Pancreas (tissue), 10 donors: ENCODE measurements around the gene TTF2. TPM values are rescaled to one million over a fixed set of nuclear protein-coding genes. Genes with fewer than 3 reads are reported as not detected.
A peak's percentile ranks its signal among the peaks of the same experiment; 100 is the strongest.
"Not testable (repeated sequence)": the region's sequence is repeated elsewhere in the genome, so short reads cannot be mapped to it uniquely, and the experiment has no call there.

Source experiments
- ATAC-seq, 4 donors: fragments of 200-7000 bp; cut with Tn5 transposase; one replicate each; pipeline versions ENCODE4 v1.8.0 to v1.9.1; 2020; ENCODE audit warnings: mild to moderate bottlenecking in 4 of 4, moderate library complexity in 4 of 4
- DNase-seq, 6 donors: peaks; one replicate each; pipeline ENCODE4 v3.0.0-alpha.2; 2020
- FAIRE-seq: peaks from 2 replicates; lab custom pipeline; 2012; peaks lifted over from hg19 to GRCh38; lab: Jason Lieb, UNC
- H3K27ac ChIP-seq, 4 donors: fragments of 200-600 bp; sonication (generic); 1 replicate in 3 of 4; 2 replicates in 1 of 4; pipeline versions ENCODE4 v1.5.0 to v1.8.0; 2020
- H3K27me3 ChIP-seq, 4 donors: fragments of 200-600 bp; one replicate each; pipeline ENCODE4 v1.8.0; 2021
- H3K36me3 ChIP-seq, 3 donors: fragments of 200-600 bp; sonication (generic) in 1 of 3; one replicate each; pipeline versions ENCODE4 v1.5.0 to v1.8.0; 2020 to 2021
- H3K4me1 ChIP-seq, 3 donors: fragments of 200-600 bp; one replicate each; pipeline ENCODE4 v1.8.0; 2021
- H3K4me3 ChIP-seq, 4 donors: fragments of 200-600 bp; sonication (generic) in 2 of 4; one replicate each; pipeline versions ENCODE4 v1.5.0 to v1.8.0; 2020 to 2021
- H3K9me3 ChIP-seq, 4 donors: fragments of 200-600 bp; one replicate each; pipeline ENCODE4 v1.8.0; 2021
- WGBS, 2 donors: extraction: QIAGEN DNeasy Blood & Tissue Kit; methylation state at CpG; one replicate each; pipeline ENCODE4 v1.1.7; 2013; 5-methylcytosine and 5-hydroxymethylcytosine counted together
- intact Hi-C, 3 donors: fragments of 100-400 bp; cut with DNase I; formaldehyde crosslinking; loops; one replicate each; pipeline versions ENCODE4 v1.11.1 to v1.14.2; 2022
- polyA plus RNA-seq, 2 donors: library from polyadenylated mRNA; stranded (reverse); fragments of 200-250 nt; gene quantifications; one replicate each; pipeline ENCODE4 v1.2.3, GENCODE V29; 2013
- total RNA-seq, 6 donors: library from RNA; stranded (reverse); fragmentation: NEBNext Ultra II Directional in 4 of 6; extraction: Animal tissue kit (Norgen Biotek cat#: 25700) in 4 of 6; gene quantifications; one replicate each; pipeline versions ENCODE4 v1.2.1 to v1.2.4, GENCODE V29; 2021 to 2023
- TF ChIP-seq, protein P1 (sequence below), 4 donors: fragments of 200-600 bp; sonication (generic) in 3 of 4; IDR thresholded peaks; one replicate each; pipeline versions ENCODE4 v1.5.0 to v1.8.0; 2021; ENCODE audit warnings: antibody characterized with exemption in 4 of 4
- donor health status: healthy with polysubstance abuse.
- donor health status: DM: no; HTN: no; CAD: no; lungs with moderate emphysema.
- donor health status: DM: no; HTN: no; CAD: no.
- donor health status: control.
- donor health status: control.
- donor health status: Bipolar disorder and iron deficiency.
- donor health status: DM: yes; HTN: yes; CAD: no.
- donor health status: DM: no; HTN: no; CAD: no.
- donor health status: DM: no; HTN: no; CAD: no.
- donor health status: DM: yes; HTN: yes; CAD: no.

Gene TTF2
- total and polyA plus RNA-seq, 8 donors = 2.0 to 16.5 (median 5.0) TPM

DNA sequence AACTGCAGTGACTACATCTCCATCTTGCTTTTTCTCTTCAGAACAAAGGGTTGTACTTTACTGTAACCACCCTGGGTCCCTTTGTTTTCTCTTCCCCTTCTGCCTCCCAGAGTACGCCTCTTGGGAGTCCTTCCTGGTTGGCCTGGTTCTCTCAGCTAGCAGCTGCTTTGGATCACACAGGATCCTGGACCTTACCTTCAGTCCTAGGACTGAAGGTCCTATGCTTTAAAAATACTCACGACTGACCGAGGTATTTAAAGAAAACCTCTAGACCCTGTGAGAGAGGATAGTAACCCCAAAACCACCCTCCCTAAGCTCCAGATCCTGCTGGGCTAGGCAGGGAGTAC lies 56.6 kb downstream of the TTF2 start:
- H3K9me3 ChIP-seq = no peaks in the 10 kb centered on the region
- H3K4me3 ChIP-seq = peak overlapping the region in 1 of 4 donors; percentile 13
- intact Hi-C loops = no loop called here
- H3K36me3 ChIP-seq = peaks cover 0 to 30% (median 0%) of the 10 kb centered on the region in 3 donors
- H3K27me3 ChIP-seq = no peaks in the 10 kb centered on the region
- WGBS, 2 donors = 33 to 37% methylated on average over 3 of the region's 3 CpGs
- ATAC-seq (peak; percentile 31 to 60 (median 45)), DNase-seq (peak in 4 of 6 donors; percentile 52 to 79 (median 56)), FAIRE-seq (no peak)
- peak overlapping the region in 3 of 4 donors; percentile 42 to 51 (median 42) for H3K27ac ChIP-seq
- H3K4me1 ChIP-seq = peaks cover 4 to 12% (median 10%) of the 10 kb centered on the region in 3 donors
- TF ChIP-seq, protein P1, sequence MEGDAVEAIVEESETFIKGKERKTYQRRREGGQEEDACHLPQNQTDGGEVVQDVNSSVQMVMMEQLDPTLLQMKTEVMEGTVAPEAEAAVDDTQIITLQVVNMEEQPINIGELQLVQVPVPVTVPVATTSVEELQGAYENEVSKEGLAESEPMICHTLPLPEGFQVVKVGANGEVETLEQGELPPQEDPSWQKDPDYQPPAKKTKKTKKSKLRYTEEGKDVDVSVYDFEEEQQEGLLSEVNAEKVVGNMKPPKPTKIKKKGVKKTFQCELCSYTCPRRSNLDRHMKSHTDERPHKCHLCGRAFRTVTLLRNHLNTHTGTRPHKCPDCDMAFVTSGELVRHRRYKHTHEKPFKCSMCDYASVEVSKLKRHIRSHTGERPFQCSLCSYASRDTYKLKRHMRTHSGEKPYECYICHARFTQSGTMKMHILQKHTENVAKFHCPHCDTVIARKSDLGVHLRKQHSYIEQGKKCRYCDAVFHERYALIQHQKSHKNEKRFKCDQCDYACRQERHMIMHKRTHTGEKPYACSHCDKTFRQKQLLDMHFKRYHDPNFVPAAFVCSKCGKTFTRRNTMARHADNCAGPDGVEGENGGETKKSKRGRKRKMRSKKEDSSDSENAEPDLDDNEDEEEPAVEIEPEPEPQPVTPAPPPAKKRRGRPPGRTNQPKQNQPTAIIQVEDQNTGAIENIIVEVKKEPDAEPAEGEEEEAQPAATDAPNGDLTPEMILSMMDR (IDR thresholded peaks at IDR 0.05) = no peak

DNA sequence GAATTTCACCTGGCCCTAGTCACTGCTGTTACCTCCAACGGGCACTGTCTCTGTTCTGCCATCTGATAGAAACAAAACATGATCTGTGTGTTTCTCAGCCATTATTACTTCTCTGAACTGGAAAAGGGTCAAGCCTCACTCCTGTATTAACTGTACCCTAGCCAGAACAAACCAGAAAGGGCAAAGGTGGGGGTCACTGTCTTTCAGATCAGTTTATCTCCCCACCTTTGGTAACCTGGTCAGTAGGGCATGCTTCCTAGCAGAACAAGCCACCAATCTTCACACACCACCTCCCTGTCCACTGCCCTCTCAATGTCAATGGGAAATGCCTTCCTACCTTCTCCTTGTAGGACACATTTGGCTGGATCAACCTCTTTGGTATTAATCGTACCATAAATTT lies 57.6 kb downstream of the TTF2 start:
- TF ChIP-seq, protein P1 (IDR thresholded peaks at IDR 0.05) = no peak
- intact Hi-C loops = no loop called here
- DNase-seq (no peak), FAIRE-seq (no peak), ATAC-seq (no peak)
- Histone ChIP-seq H3K9me3 (no peaks in the 10 kb centered on the region), H3K27me3 (no peaks in the 10 kb centered on the region), H3K4me1 (peaks cover 4 to 15% (median 10%) of the 10 kb centered on the region in 3 donors), H3K4me3 (no peak overlapping the region), H3K36me3 (peaks cover 0 to 20% (median 0%) of the 10 kb centered on the region in 3 donors), H3K27ac (no peak overlapping the region)
- 39 to 61% methylated on average over 2 of the region's 2 CpGs for WGBS, 2 donors

DNA sequence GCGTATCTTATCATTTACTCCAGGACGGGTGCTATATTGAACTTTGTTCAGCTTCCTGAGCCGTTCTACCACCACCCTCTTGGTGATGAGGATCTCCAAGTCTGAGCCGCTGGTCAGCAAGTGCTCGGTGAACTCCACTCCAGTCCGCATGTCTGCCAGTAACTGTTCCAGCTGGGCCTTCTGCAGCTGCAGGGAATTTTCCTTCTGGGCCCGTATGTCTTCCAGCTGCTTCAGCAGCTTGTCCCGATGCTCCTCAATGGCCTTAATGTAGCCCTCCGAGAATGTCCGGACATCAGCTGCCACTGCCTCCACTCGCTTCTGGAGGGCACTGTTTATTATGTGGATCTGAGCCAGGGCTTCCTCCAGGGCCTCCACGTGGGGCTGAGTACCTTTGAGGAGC lies 58.0 kb downstream of the TTF2 start:
- TF ChIP-seq, protein P1 (IDR thresholded peaks at IDR 0.05) = no peak
- ATAC-seq (no peak), DNase-seq (peak in 1 of 6 donors; percentile 37), FAIRE-seq (no peak)
- H3K27me3 ChIP-seq = no peaks in the 10 kb centered on the region
- peaks cover 4 to 15% (median 10%) of the 10 kb centered on the region in 3 donors for H3K4me1 ChIP-seq
- H3K27ac ChIP-seq = no peak overlapping the region
- H3K9me3 ChIP-seq = no peaks in the 10 kb centered on the region
- intact Hi-C loops = no loop called here
- 45 to 69% methylated on average over 12 of the region's 12 CpGs for WGBS, 2 donors
- no peak overlapping the region for H3K4me3 ChIP-seq
- peaks cover 0 to 16% (median 0%) of the 10 kb centered on the region in 3 donors for H3K36me3 ChIP-seq

DNA sequence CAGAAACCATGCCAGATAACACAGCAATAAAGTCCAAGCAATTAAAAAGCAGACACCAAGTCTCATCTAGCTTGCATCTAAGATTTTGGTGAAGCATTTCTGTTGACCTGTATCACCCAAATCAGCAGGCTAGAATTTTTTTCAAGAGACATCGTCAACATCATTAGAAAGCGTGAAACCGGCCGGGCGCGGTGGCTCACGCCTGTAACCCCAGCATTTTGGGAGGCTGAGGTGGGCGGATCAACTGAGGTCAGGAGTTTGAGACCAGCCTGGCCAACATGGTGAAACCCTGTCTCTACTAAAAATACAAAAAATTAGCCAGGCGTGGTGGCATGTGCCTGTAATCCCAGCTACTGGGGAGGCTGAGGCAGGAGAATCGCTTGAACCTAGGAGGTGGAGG lies 59.0 kb downstream of the TTF2 start:
- H3K4me3 ChIP-seq, FAIRE-seq, H3K27me3 ChIP-seq, H3K27ac ChIP-seq, ATAC-seq, intact Hi-C loops, H3K36me3 ChIP-seq, H3K9me3 ChIP-seq, DNase-seq: not testable (repeated sequence)
- peaks cover 4 to 15% (median 10%) of the 10 kb centered on the region in 3 donors for H3K4me1 ChIP-seq
- WGBS, 2 donors = 97 to 98% methylated on average over 10 of the region's 10 CpGs

DNA sequence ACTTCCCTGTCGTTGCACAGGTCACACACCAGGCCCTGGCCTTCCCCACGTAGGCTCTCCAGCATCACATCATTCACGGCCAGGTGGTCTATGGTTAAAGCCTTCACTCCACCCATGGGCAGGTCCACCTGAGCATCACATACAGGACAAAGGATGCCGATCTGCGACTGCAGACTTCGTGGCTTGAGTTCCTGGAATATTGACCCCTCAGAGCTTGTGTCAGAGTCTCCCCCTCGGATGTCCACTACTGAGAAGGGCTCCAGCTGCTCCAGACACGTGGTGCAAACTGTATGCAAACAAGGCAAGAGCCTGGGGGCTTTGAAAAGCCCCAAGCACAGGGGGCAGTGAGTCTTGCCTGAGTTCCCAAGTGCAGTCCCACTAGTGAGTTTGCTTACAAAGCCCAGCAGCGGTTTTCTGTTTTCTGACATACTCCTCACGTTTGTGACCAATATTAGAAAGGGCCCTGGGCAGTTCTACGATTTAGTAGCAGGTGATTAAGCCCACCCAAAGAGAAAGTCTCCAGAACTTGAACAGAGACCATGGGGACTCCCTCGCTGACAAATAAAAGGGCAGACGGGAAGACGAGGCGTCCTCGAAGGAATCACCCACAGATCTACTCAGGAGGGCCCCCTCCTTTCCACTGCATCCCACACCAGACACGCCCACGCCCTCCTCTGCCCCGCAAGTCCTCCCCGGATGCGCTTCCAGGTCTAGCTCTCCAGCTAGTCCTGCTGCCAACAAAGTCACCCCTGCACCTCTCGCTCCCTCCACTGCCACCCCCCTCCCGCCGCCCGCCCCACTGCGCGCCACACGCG lies 60.9 kb downstream of the TTF2 start:
- WGBS, 2 donors = 8 to 16% methylated on average over 21 to 29 of the region's 29 CpGs
- H3K9me3 ChIP-seq = no peaks in the 10 kb centered on the region
- H3K4me1 ChIP-seq = peaks cover 4 to 15% (median 10%) of the 10 kb centered on the region in 3 donors
- DNase-seq (peak in 1 of 6 donors; percentile 18), ATAC-seq (peak; percentile 35 to 43 (median 42)), FAIRE-seq (no peak)
- no peaks in the 10 kb centered on the region for H3K27me3 ChIP-seq
- peak overlapping the region; percentile 86 to 96 (median 91) for H3K27ac ChIP-seq
- H3K4me3 ChIP-seq = peak overlapping the region; percentile 46 to 62 (median 57)
- H3K36me3 ChIP-seq = no peaks in the 10 kb centered on the region
- intact Hi-C loops = loop anchor here in 2 of 3 donors (10.0 kb wide), 2 partner anchors 46 to 56 kb away; partner anchors contain the start of gene TTF2 (in 1 of the 2)
- TF ChIP-seq, protein P1 (IDR thresholded peaks at IDR 0.05) = no peak
